Cardiac fibroblast (primary cell): ENCODE measurements around the gene TULP4.

Experiments
- DNase-seq, 2 donors: peaks; one replicate each; pipeline versions ENCODE4 v3.0.0 to v3.0.0-alpha.2; 2010; ENCODE audit warnings: low read depth in 2 of 2
- H3K4me3 ChIP-seq, 2 donors: replicated peaks in 1 of 2; 1 replicate in 1 of 2; 2 replicates in 1 of 2; pipeline ENCODE4 v1.5.1; 2011; ENCODE audit warnings: low read depth in 2 of 2, low read length in 2 of 2, mild to moderate bottlenecking in 2 of 2, moderate library complexity in 1 of 2
- TF ChIP-seq, protein P1 (sequence below): IDR thresholded peaks from one replicate; pipeline ENCODE4 v1.5.1; 2011; ENCODE audit warnings: low read depth, mild to moderate bottlenecking, low read length, inconsistent platforms

Gene TULP4

GRCh38 chr6:158488065-158488464 is 175.8 kb downstream of the TULP4 start:
- peak; percentile 91 to 96 for DNase-seq
- H3K4me3 ChIP-seq: no peak overlapping the region
- TF ChIP-seq, protein P1, sequence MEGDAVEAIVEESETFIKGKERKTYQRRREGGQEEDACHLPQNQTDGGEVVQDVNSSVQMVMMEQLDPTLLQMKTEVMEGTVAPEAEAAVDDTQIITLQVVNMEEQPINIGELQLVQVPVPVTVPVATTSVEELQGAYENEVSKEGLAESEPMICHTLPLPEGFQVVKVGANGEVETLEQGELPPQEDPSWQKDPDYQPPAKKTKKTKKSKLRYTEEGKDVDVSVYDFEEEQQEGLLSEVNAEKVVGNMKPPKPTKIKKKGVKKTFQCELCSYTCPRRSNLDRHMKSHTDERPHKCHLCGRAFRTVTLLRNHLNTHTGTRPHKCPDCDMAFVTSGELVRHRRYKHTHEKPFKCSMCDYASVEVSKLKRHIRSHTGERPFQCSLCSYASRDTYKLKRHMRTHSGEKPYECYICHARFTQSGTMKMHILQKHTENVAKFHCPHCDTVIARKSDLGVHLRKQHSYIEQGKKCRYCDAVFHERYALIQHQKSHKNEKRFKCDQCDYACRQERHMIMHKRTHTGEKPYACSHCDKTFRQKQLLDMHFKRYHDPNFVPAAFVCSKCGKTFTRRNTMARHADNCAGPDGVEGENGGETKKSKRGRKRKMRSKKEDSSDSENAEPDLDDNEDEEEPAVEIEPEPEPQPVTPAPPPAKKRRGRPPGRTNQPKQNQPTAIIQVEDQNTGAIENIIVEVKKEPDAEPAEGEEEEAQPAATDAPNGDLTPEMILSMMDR: no peak

DNA sequence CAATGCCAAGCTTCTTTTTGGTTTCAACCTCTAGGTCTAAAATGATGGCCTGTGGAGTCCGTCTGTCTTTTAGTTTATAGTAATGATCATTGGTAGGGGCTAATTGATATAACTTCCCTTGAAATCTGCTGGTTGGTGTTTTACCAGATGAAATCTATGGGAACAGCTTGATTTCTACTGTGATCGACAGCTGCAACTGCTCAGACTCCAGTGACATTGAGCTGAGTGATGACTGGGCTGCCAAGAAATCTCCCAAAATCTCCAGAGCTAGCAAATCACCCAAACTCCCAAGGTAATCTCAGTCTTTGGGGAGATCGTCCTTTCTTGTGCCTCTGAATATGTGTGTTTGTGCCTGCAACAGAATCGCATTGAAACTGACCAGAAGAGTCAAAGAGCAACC is 177.2 kb downstream of the TULP4 start:
- DNase-seq: no peak

DNA sequence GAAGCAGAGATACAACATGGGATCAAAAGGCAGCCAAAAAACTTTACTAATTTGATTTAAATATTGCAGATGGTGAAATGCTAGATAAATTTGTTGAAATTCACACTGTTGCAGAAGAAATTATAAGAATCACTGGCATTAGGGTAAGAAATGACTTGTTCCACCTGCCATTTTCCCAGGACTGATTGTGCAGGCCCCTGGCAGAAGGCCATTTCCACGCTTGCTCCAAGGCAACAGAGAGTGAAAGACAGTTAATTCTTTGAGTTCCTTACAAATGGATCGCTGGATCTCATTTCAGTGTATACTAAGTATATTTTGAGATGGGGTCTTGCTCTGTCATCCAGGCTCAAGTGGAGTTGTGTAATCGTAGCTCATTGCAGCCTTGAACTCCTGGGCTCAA is 180.6 kb downstream of the TULP4 start:
- DNase-seq: no peak
- TF ChIP-seq, protein P1: no peak
- no peak overlapping the region for H3K4me3 ChIP-seq

More for the DNA sequence above, 177.2 kb downstream of the TULP4 start:
- TF ChIP-seq, protein P1: no peak
- H3K4me3 ChIP-seq: no peak overlapping the region

GRCh38 chr6:158496700-158497099 is 184.4 kb downstream of the TULP4 start:
- no peak overlapping the region for H3K4me3 ChIP-seq
- TF ChIP-seq, protein P1: no peak
- no peak for DNase-seq

DNA sequence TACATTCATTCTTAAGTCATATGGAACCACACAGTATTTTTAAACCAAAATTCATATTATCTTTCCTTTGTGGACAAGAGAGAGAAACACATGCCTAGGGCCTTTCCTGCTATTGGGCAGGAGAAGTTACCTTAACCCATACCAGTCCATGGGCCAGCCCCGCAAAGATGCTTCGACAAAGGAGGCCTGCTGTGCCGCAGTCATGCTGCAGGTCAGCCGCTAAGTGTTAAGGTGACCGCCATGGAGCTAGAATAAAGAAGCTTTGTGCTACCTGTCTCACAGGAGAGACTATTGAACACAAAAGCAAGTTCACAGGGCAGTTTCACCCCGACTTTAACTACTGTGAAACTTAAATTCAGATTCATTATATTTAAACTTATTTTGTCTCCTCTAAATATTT is 185.4 kb downstream of the TULP4 start:
- TF ChIP-seq, protein P1: no peak
- H3K4me3 ChIP-seq: no peak overlapping the region
- no peak for DNase-seq

GRCh38 chr6:158498362-158498761 is 186.1 kb downstream of the TULP4 start:
- TF ChIP-seq, protein P1: no peak
- no peak overlapping the region for H3K4me3 ChIP-seq
- DNase-seq: no peak

DNA sequence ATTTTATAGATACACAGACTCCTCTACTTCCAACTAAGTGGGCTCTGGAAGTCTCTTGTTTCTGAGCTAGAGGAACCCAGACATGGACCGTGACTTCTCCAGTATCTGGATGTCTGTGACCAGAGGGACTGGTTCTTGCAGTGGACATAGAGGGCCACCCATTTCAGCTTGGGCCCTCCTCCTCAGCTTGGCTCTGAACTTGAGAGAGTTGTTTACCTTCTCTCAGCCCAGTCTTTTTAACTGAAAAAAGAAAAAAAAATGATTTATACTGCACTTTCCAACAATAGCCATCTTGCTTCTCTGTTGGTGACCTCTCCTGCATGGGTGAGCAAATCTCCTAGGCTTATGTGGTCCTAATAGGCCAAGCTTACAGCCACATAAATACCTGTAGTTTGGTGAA is 187.3 kb downstream of the TULP4 start:
- TF ChIP-seq, protein P1: no peak
- no peak for DNase-seq
- no peak overlapping the region for H3K4me3 ChIP-seq
